Measurements from ENCODE around the gene TIMM17A. TPM values are rescaled to one million over a fixed set of nuclear protein-coding genes. Genes with fewer than 3 reads are reported as not detected.
A peak's percentile ranks its signal among the peaks of the same experiment; 100 is the strongest.

Gene TIMM17A
- polyA plus RNA-seq, 1 donor (not counting 4 experiments of a cell fraction or from before 2014, with no cell fraction given), result 116 TPM

- Histone ChIP-seq H3K27ac (ENCODE audit: control insufficient read depth, insufficient read depth, low read length) (no peak overlapping the region), H3K79me2 (ENCODE audit: control insufficient read depth, insufficient read depth, low read length) (peaks cover 24% of the 10 kb centered on the region), H3K4me1 (ENCODE audit: control insufficient read depth, extremely low read depth, insufficient read depth, low read length) (peaks cover 38% of the 10 kb centered on the region), H3K9ac (ENCODE audit: control insufficient read depth, extremely low read depth, insufficient read depth, low read length) (no peak overlapping the region), H3K27me3 (ENCODE audit: control insufficient read depth, extremely low read depth, insufficient read depth, low read length) (no peaks in the 10 kb centered on the region), H3K9me1 (ENCODE audit: control insufficient read depth, extremely low read depth, insufficient read depth, low read length) (no peaks in the 10 kb centered on the region), H3K4me3 (ENCODE audit: control insufficient read depth in 2 of 3, extremely low read depth in 1 of 3, insufficient read depth in 2 of 3, low read depth in 1 of 3, low read length in 3 of 3) (no peak overlapping the region), H3K9me3 (ENCODE audit: control insufficient read depth, low read depth, low read length) (no peaks in the 10 kb centered on the region), H4K20me1 (ENCODE audit: control insufficient read depth, extremely low read depth, insufficient read depth, low read length) (no peaks in the 10 kb centered on the region), H3K4me2 (ENCODE audit: control insufficient read depth, extremely low read depth, insufficient read depth, low read depth, low read length) (peak overlapping the region; percentile 46), H2AFZ (ENCODE audit: control insufficient read depth, low read length) (no peak overlapping the region), H3K36me3 (ENCODE audit: control insufficient read depth in 2 of 2, extremely low read depth in 1 of 2, insufficient read depth in 2 of 2, low read length in 2 of 2) (peaks cover 24 to 32% of the 10 kb centered on the region in 2 experiments)
- DNase-seq (ENCODE audit: low read depth, low spot score) (no peak), FAIRE-seq (no peak)
- dilution Hi-C loops (cut with MboI; ENCODE audit: extremely low pct_ligation_motif_present, low sequenced_read_pairs), result no loop called here
- TF ChIP-seq EZH2 (IDR thresholded peaks at IDR 0.05; ENCODE audit: low read length), result no peak
- TF ChIP-seq, protein P1, sequence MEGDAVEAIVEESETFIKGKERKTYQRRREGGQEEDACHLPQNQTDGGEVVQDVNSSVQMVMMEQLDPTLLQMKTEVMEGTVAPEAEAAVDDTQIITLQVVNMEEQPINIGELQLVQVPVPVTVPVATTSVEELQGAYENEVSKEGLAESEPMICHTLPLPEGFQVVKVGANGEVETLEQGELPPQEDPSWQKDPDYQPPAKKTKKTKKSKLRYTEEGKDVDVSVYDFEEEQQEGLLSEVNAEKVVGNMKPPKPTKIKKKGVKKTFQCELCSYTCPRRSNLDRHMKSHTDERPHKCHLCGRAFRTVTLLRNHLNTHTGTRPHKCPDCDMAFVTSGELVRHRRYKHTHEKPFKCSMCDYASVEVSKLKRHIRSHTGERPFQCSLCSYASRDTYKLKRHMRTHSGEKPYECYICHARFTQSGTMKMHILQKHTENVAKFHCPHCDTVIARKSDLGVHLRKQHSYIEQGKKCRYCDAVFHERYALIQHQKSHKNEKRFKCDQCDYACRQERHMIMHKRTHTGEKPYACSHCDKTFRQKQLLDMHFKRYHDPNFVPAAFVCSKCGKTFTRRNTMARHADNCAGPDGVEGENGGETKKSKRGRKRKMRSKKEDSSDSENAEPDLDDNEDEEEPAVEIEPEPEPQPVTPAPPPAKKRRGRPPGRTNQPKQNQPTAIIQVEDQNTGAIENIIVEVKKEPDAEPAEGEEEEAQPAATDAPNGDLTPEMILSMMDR (optimal IDR thresholded peaks at IDR 0.05 in 1 of 3, IDR thresholded peaks at IDR 0.05 in 1 of 3, conservative IDR thresholded peaks at IDR 0.05 in 1 of 3; ENCODE audit: extremely low read depth in 1 of 3, insufficient read depth in 2 of 3, low read length in 3 of 3), result no peak
Observed at GRCh38 chr1:201989354-201990128, 34.2 kb downstream of the TIMM17A start.

- no peak overlapping the region for H2AFZ ChIP-seq (ENCODE audit: control insufficient read depth, low read length)
- H3K9me1 ChIP-seq (ENCODE audit: control insufficient read depth, extremely low read depth, insufficient read depth, low read length), result no peaks in the 10 kb centered on the region
- peaks cover 16% of the 10 kb centered on the region for H3K79me2 ChIP-seq (ENCODE audit: control insufficient read depth, insufficient read depth, low read length)
- H3K27ac ChIP-seq (ENCODE audit: control insufficient read depth, insufficient read depth, low read length), result no peak overlapping the region
- H3K27me3 ChIP-seq (ENCODE audit: control insufficient read depth, extremely low read depth, insufficient read depth, low read length), result no peaks in the 10 kb centered on the region
- H3K36me3 ChIP-seq (ENCODE audit: control insufficient read depth in 2 of 2, extremely low read depth in 1 of 2, insufficient read depth in 2 of 2, low read length in 2 of 2), result peaks cover 24 to 33% of the 10 kb centered on the region in 2 experiments
- dilution Hi-C loops (cut with MboI; ENCODE audit: extremely low pct_ligation_motif_present, low sequenced_read_pairs), result no loop called here
- H3K4me2 ChIP-seq (ENCODE audit: control insufficient read depth, extremely low read depth, insufficient read depth, low read depth, low read length), result peak overlapping the region; percentile 46
- H3K4me1 ChIP-seq (ENCODE audit: control insufficient read depth, extremely low read depth, insufficient read depth, low read length), result peaks cover 32% of the 10 kb centered on the region
- no peaks in the 10 kb centered on the region for H3K9me3 ChIP-seq (ENCODE audit: control insufficient read depth, low read depth, low read length)
- H3K4me3 ChIP-seq (ENCODE audit: control insufficient read depth in 2 of 3, extremely low read depth in 1 of 3, insufficient read depth in 2 of 3, low read depth in 1 of 3, low read length in 3 of 3), result no peak overlapping the region
- H4K20me1 ChIP-seq (ENCODE audit: control insufficient read depth, extremely low read depth, insufficient read depth, low read length), result no peaks in the 10 kb centered on the region
- no peak overlapping the region for H3K9ac ChIP-seq (ENCODE audit: control insufficient read depth, extremely low read depth, insufficient read depth, low read length)
- FAIRE-seq (peak; percentile 51), DNase-seq (ENCODE audit: low read depth, low spot score) (no peak)
- TF ChIP-seq EZH2 (IDR thresholded peaks at IDR 0.05; ENCODE audit: low read length), result no peak
- TF ChIP-seq, protein P1 (optimal IDR thresholded peaks at IDR 0.05 in 1 of 3, IDR thresholded peaks at IDR 0.05 in 1 of 3, conservative IDR thresholded peaks at IDR 0.05 in 1 of 3; ENCODE audit: extremely low read depth in 1 of 3, insufficient read depth in 2 of 3, low read length in 3 of 3), result no peak
Observed at GRCh38 chr1:201990427-201990826, 35.1 kb downstream of the TIMM17A start.
